ENCODE results near the gene CCDC13.

The CCDC13 gene

GRCh38 chr3:42751609-42752008 is 21.4 kb downstream of the CCDC13 start:
- Histone ChIP-seq H3K4me1 (ENCODE audit: low read depth, poor library complexity, severe bottlenecking) (no peaks in the 10 kb centered on the region), H2AFZ (ENCODE audit: low read depth) (no peak overlapping the region), H3K27ac (no peak overlapping the region), H3K36me3 (ENCODE audit: insufficient read depth) (no peaks in the 10 kb centered on the region), H3K27me3 (ENCODE audit: insufficient read depth, low read depth) (no peaks in the 10 kb centered on the region), H3K79me2 (ENCODE audit: insufficient read depth, low read depth) (no peaks in the 10 kb centered on the region), H3K4me3 (IDR thresholded peaks at IDR 0.05; ENCODE audit: insufficient read depth, low read depth, low read length) (no peak overlapping the region), H3K9ac (no peak overlapping the region), H3K4me2 (no peak overlapping the region), H4K20me1 (ENCODE audit: insufficient read depth) (no peaks in the 10 kb centered on the region)
- no peak for TF ChIP-seq CTCF (conservative IDR thresholded peaks at IDR 0.05; ENCODE audit: low read depth, low read length)

GRCh38 chr3:42750834-42751233 is 22.2 kb downstream of the CCDC13 start:
- Histone ChIP-seq H2AFZ (ENCODE audit: low read depth) (no peak overlapping the region), H4K20me1 (ENCODE audit: insufficient read depth) (no peaks in the 10 kb centered on the region), H3K9ac (no peak overlapping the region), H3K4me1 (ENCODE audit: low read depth, poor library complexity, severe bottlenecking) (no peaks in the 10 kb centered on the region), H3K4me3 (IDR thresholded peaks at IDR 0.05; ENCODE audit: insufficient read depth, low read depth, low read length) (no peak overlapping the region), H3K27ac (no peak overlapping the region), H3K36me3 (ENCODE audit: insufficient read depth) (no peaks in the 10 kb centered on the region), H3K79me2 (ENCODE audit: insufficient read depth, low read depth) (no peaks in the 10 kb centered on the region), H3K4me2 (no peak overlapping the region), H3K27me3 (ENCODE audit: insufficient read depth, low read depth) (no peaks in the 10 kb centered on the region)
- no peak for TF ChIP-seq CTCF (conservative IDR thresholded peaks at IDR 0.05; ENCODE audit: low read depth, low read length)

GRCh38 chr3:42749753-42750231 is 23.3 kb downstream of the CCDC13 start:
- Histone ChIP-seq H3K27me3 (ENCODE audit: insufficient read depth, low read depth) (no peaks in the 10 kb centered on the region), H2AFZ (ENCODE audit: low read depth) (no peak overlapping the region), H3K4me2 (no peak overlapping the region), H3K9ac (no peak overlapping the region), H3K4me3 (IDR thresholded peaks at IDR 0.05; ENCODE audit: insufficient read depth, low read depth, low read length) (no peak overlapping the region), H3K79me2 (ENCODE audit: insufficient read depth, low read depth) (no peaks in the 10 kb centered on the region), H4K20me1 (ENCODE audit: insufficient read depth) (no peaks in the 10 kb centered on the region), H3K27ac (no peak overlapping the region), H3K4me1 (ENCODE audit: low read depth, poor library complexity, severe bottlenecking) (no peaks in the 10 kb centered on the region), H3K36me3 (ENCODE audit: insufficient read depth) (no peaks in the 10 kb centered on the region)
- TF ChIP-seq CTCF (conservative IDR thresholded peaks at IDR 0.05; ENCODE audit: low read depth, low read length) = no peak

GRCh38 chr3:42749025-42749752 is 23.9 kb downstream of the CCDC13 start:
- no peak overlapping the region for H3K27ac ChIP-seq
- H3K4me3 ChIP-seq (IDR thresholded peaks at IDR 0.05; ENCODE audit: insufficient read depth, low read depth, low read length) = no peak overlapping the region
- no peaks in the 10 kb centered on the region for H3K36me3 ChIP-seq (ENCODE audit: insufficient read depth)
- no peaks in the 10 kb centered on the region for H4K20me1 ChIP-seq (ENCODE audit: insufficient read depth)
- no peaks in the 10 kb centered on the region for H3K27me3 ChIP-seq (ENCODE audit: insufficient read depth, low read depth)
- no peak overlapping the region for H3K4me2 ChIP-seq
- H2AFZ ChIP-seq (ENCODE audit: low read depth) = no peak overlapping the region
- no peaks in the 10 kb centered on the region for H3K4me1 ChIP-seq (ENCODE audit: low read depth, poor library complexity, severe bottlenecking)
- H3K9ac ChIP-seq = no peak overlapping the region
- no peak for TF ChIP-seq CTCF (conservative IDR thresholded peaks at IDR 0.05; ENCODE audit: low read depth, low read length)
- H3K79me2 ChIP-seq (ENCODE audit: insufficient read depth, low read depth) = no peaks in the 10 kb centered on the region

All from KMS-11 (cell line).